Neuron (in vitro differentiated cells): Measurements from ENCODE around the gene FDX2.

Source experiments
- H2AFZ ChIP-seq: one replicate; pipeline ENCODE4 v1.6.1; 2013; ENCODE audit warnings: low read depth, mild to moderate bottlenecking, inconsistent platforms, low read length, moderate library complexity
- H3K27me3 ChIP-seq: one replicate; pipeline ENCODE4 v1.6.1; 2013; ENCODE audit warnings: low read length; ENCODE audit not compliant: insufficient read depth
- H3K36me3 ChIP-seq: one replicate; pipeline ENCODE4 v1.6.1; 2013; ENCODE audit warnings: low read length; ENCODE audit not compliant: insufficient read depth
- H3K4me1 ChIP-seq: one replicate; pipeline ENCODE4 v1.6.1; 2013; ENCODE audit warnings: low read length; ENCODE audit not compliant: insufficient read depth
- H3K4me3 ChIP-seq: 2 replicates; pipeline ENCODE4 v1.5.1; 2013; ENCODE audit warnings: mild to moderate bottlenecking, low read length, moderate library complexity
- H3K9me3 ChIP-seq: one replicate; pipeline ENCODE4 v1.6.1; 2013; ENCODE audit warnings: low read length

Gene FDX2

GRCh38 chr19:10274589-10274988 lies 41.2 kb downstream of the FDX2 start:
- Histone ChIP-seq H3K27me3 (no peaks in the 10 kb centered on the region), H2AFZ (no peak overlapping the region), H3K4me1 (peaks cover 12% of the 10 kb centered on the region), H3K9me3 (no peaks in the 10 kb centered on the region), H3K36me3 (peaks cover 4% of the 10 kb centered on the region), H3K4me3 (no peak overlapping the region)

GRCh38 chr19:10271543-10272086 lies 44.2 kb downstream of the FDX2 start:
- peaks cover 12% of the 10 kb centered on the region for H3K4me1 ChIP-seq
- no peaks in the 10 kb centered on the region for H3K27me3 ChIP-seq
- no peaks in the 10 kb centered on the region for H3K36me3 ChIP-seq
- H2AFZ ChIP-seq, result no peak overlapping the region
- peak overlapping the region; percentile 34 for H3K4me3 ChIP-seq
- no peaks in the 10 kb centered on the region for H3K9me3 ChIP-seq

GRCh38 chr19:10270616-10271394 lies 45.0 kb downstream of the FDX2 start, which contains the start of gene ICAM1:
TSS of gene ICAM1 (plus strand) at chr19:10271120. CDS start at chr19:10271160, 40 bp downstream.
- H3K27me3 ChIP-seq, result no peaks in the 10 kb centered on the region
- H3K36me3 ChIP-seq, result no peaks in the 10 kb centered on the region
- H3K4me1 ChIP-seq, result peaks cover 12% of the 10 kb centered on the region
- H2AFZ ChIP-seq, result peak within 1 kb of the TSS; percentile 46
- no peaks in the 10 kb centered on the region for H3K9me3 ChIP-seq
- peak within 1 kb of the TSS; percentile 34 for H3K4me3 ChIP-seq

GRCh38 chr19:10270180-10270615 lies 45.6 kb downstream of the FDX2 start:
- Histone ChIP-seq H3K4me3 (peak overlapping the region; percentile 34), H3K4me1 (peaks cover 12% of the 10 kb centered on the region), H2AFZ (peak overlapping the region; percentile 43), H3K9me3 (no peaks in the 10 kb centered on the region), H3K27me3 (no peaks in the 10 kb centered on the region), H3K36me3 (no peaks in the 10 kb centered on the region)

- peaks cover 12% of the 10 kb centered on the region for H3K4me1 ChIP-seq
Measured at GRCh38 chr19:10269333-10270179, 46.3 kb downstream of the FDX2 start.

GRCh38 chr19:10268071-10268470 lies 47.7 kb downstream of the FDX2 start:
- Histone ChIP-seq H3K4me1 (peaks cover 12% of the 10 kb centered on the region), H3K36me3 (no peaks in the 10 kb centered on the region), H2AFZ (no peak overlapping the region), H3K27me3 (no peaks in the 10 kb centered on the region), H3K9me3 (no peaks in the 10 kb centered on the region), H3K4me3 (no peak overlapping the region)

More at GRCh38 chr19:10269333-10270179, 46.3 kb downstream of the FDX2 start:
- Histone ChIP-seq H2AFZ (peak overlapping the region; percentile 43), H3K9me3 (no peaks in the 10 kb centered on the region), H3K27me3 (no peaks in the 10 kb centered on the region), H3K4me3 (peak overlapping the region; percentile 20), H3K36me3 (no peaks in the 10 kb centered on the region)

GRCh38 chr19:10266706-10267105 lies 49.1 kb downstream of the FDX2 start:
- no peaks in the 10 kb centered on the region for H3K9me3 ChIP-seq
- no peaks in the 10 kb centered on the region for H3K36me3 ChIP-seq
- H3K27me3 ChIP-seq, result no peaks in the 10 kb centered on the region
- H2AFZ ChIP-seq, result no peak overlapping the region
- no peak overlapping the region for H3K4me3 ChIP-seq
- H3K4me1 ChIP-seq, result peaks cover 12% of the 10 kb centered on the region

- no peak overlapping the region for H3K4me3 ChIP-seq
- H3K4me1 ChIP-seq, result peaks cover 2% of the 10 kb centered on the region
- H3K9me3 ChIP-seq, result no peaks in the 10 kb centered on the region
- peaks cover 10% of the 10 kb centered on the region for H3K36me3 ChIP-seq
- no peak overlapping the region for H2AFZ ChIP-seq
- no peaks in the 10 kb centered on the region for H3K27me3 ChIP-seq
Measured at GRCh38 chr19:10262771-10263170, 53.0 kb downstream of the FDX2 start.

GRCh38 chr19:10260141-10260584 lies 55.7 kb downstream of the FDX2 start:
- H3K9me3 ChIP-seq, result no peaks in the 10 kb centered on the region
- H3K4me3 ChIP-seq, result no peak overlapping the region
- no peak overlapping the region for H2AFZ ChIP-seq
- no peaks in the 10 kb centered on the region for H3K27me3 ChIP-seq
- H3K4me1 ChIP-seq, result peaks cover 2% of the 10 kb centered on the region
- peaks cover 33% of the 10 kb centered on the region for H3K36me3 ChIP-seq
